Thoracic aorta (tissue), 2 donors: Measurements from ENCODE around the gene GNLY. TPM values are rescaled to one million over a fixed set of nuclear protein-coding genes. Genes with fewer than 3 reads are reported as not detected.

Experiments
- ATAC-seq: fragments of 150-250 bp; one replicate; pipeline ENCODE4 v1.8.0; 2017; ENCODE audit warnings: low read depth; ENCODE audit not compliant: insufficient number of reproducible peaks, low FRiP score
- DNase-seq: peaks from one replicate; pipeline ENCODE4 v3.0.0-alpha.2; 2020; ENCODE audit warnings: low spot score
- H3K27ac ChIP-seq, 2 donors: fragments of 200-600 bp; sonication (generic); 1 replicate in 1 of 2; 2 replicates in 1 of 2; pipeline ENCODE4 v1.5.1; 2016; ENCODE audit warnings: mild to moderate bottlenecking in 2 of 2, moderate library complexity in 2 of 2
- H3K27me3 ChIP-seq: fragments of 200-600 bp; sonication (generic); replicated peaks from 2 replicates; pipeline ENCODE4 v1.6.0; 2016; ENCODE audit warnings: mild to moderate bottlenecking; ENCODE audit not compliant: insufficient read depth
- H3K36me3 ChIP-seq: fragments of 200-600 bp; sonication (generic); one replicate; pipeline ENCODE4 v1.5.1; 2016
- H3K4me1 ChIP-seq, 2 donors: fragments of 200-600 bp; sonication (generic); 1 replicate in 1 of 2; 2 replicates in 1 of 2; pipeline versions ENCODE4 v1.5.1 to v1.6.0; 2016; ENCODE audit warnings: low read depth in 2 of 2, mild to moderate bottlenecking in 1 of 2; ENCODE audit not compliant: control insufficient read depth in 1 of 2
- H3K4me3 ChIP-seq: fragments of 200-600 bp; sonication (generic); 2 replicates; pipeline ENCODE4 v1.5.1; 2016; ENCODE audit warnings: mild to moderate bottlenecking
- H3K9me3 ChIP-seq: fragments of 200-600 bp; sonication (generic); 2 replicates; pipeline ENCODE4 v1.5.1; 2016
- total RNA-seq, 2 donors: library from RNA; depleted of rRNA; stranded (reverse); fragments of >200 nt; gene quantifications; one replicate each; pipeline versions ENCODE4 v1.1.0 to v1.2.3, GENCODE V29; 2016
- TF ChIP-seq, protein P1 (sequence below): fragments of 200-600 bp; sonication (generic); IDR thresholded peaks from one replicate; pipeline ENCODE4 v1.5.1; 2019; ENCODE audit warnings: antibody characterized with exemption

Gene GNLY
- total RNA-seq, 2 donors from 2014 or later = 1.5 to 8.5 TPM

- DNase-seq = no peak
- Histone ChIP-seq H3K27ac (no peak overlapping the region), H3K9me3 (no peaks in the 10 kb centered on the region), H3K27me3 (no peaks in the 10 kb centered on the region), H3K4me3 (no peak overlapping the region), H3K36me3 (no peaks in the 10 kb centered on the region), H3K4me1 (peaks cover 3 to 13% of the 10 kb centered on the region in 2 donors)
- TF ChIP-seq, protein P1, sequence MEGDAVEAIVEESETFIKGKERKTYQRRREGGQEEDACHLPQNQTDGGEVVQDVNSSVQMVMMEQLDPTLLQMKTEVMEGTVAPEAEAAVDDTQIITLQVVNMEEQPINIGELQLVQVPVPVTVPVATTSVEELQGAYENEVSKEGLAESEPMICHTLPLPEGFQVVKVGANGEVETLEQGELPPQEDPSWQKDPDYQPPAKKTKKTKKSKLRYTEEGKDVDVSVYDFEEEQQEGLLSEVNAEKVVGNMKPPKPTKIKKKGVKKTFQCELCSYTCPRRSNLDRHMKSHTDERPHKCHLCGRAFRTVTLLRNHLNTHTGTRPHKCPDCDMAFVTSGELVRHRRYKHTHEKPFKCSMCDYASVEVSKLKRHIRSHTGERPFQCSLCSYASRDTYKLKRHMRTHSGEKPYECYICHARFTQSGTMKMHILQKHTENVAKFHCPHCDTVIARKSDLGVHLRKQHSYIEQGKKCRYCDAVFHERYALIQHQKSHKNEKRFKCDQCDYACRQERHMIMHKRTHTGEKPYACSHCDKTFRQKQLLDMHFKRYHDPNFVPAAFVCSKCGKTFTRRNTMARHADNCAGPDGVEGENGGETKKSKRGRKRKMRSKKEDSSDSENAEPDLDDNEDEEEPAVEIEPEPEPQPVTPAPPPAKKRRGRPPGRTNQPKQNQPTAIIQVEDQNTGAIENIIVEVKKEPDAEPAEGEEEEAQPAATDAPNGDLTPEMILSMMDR = no peak
- no peak for ATAC-seq
Observed at GRCh38 chr2:85666016-85666415, 28.1 kb upstream of the GNLY start.

DNA sequence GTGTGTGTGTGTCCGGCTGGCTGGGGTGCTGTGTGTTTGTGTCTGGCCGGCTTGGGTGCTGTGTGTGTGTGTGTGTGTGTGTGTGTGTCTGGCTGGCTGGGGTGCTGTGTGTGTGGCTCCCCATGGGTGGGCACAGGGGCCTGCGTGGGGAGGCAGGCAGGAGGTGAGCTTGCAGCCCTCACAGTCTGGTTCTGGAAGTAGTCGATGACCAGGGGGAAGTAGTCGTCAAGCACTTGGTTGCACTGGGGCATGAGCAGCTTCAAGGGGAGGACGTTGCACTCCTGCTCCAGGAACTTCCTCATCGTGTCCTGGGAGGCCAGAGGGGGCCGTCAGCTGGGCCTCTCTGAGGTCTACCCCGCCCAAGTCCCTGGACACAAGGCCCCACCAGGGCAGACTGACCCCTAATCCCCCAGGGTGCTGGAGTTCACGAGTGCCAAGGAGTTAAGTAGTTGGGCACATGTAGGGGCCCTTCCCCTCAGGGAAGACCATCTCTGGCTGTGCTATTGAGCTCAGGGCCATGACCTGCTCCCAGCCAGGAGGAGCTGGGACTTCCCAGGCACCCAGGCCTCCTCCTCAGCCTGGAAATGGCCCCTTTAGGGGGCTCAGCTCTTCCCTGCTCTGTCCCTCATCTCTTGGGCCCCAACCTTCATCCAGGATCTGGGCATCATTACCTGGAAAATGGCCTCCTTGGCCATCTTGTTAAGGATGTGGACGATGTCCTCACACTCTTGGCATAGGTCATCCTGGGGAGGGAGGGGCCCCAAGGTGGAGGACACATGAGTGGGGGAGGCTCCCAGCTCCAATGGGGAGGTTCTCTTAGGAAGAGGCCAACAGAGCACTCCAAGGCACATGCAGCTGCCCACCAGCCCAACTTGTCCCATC is 27.5 kb upstream of the GNLY start:
- DNase-seq (no peak), ATAC-seq (no peak)
- Histone ChIP-seq H3K9me3 (no peaks in the 10 kb centered on the region), H3K36me3 (no peaks in the 10 kb centered on the region), H3K4me1 (peaks cover 3 to 10% of the 10 kb centered on the region in 2 donors), H3K27me3 (no peaks in the 10 kb centered on the region), H3K27ac (no peak overlapping the region), H3K4me3 (no peak overlapping the region)
- TF ChIP-seq, protein P1 = no peak

GRCh38 chr2:85667561-85668008 is 26.6 kb upstream of the GNLY start:
- Histone ChIP-seq H3K27ac (no peak overlapping the region), H3K4me1 (peaks cover 0 to 1% of the 10 kb centered on the region in 2 donors), H3K4me3 (no peak overlapping the region), H3K36me3 (no peaks in the 10 kb centered on the region), H3K9me3 (no peaks in the 10 kb centered on the region), H3K27me3 (no peaks in the 10 kb centered on the region)
- DNase-seq (no peak), ATAC-seq (no peak)
- TF ChIP-seq, protein P1 = no peak

- Histone ChIP-seq H3K4me1 (no peaks in the 10 kb centered on the region), H3K4me3 (no peak within 1 kb of the TSS), H3K27me3 (no peaks in the 10 kb centered on the region), H3K27ac (no peak within 1 kb of the TSS), H3K9me3 (no peaks in the 10 kb centered on the region), H3K36me3 (no peaks in the 10 kb centered on the region)
- TF ChIP-seq, protein P1 = no peak
- no peak for ATAC-seq
- no peak for DNase-seq
Observed at GRCh38 chr2:85668009-85668856, 25.9 kb upstream of the GNLY start, which contains the start of gene SFTPB. Gene SFTPB, minus strand, starts transcription at chr2:85668199. Its CDS starts 16 bp downstream, at chr2:85668183.

DNA sequence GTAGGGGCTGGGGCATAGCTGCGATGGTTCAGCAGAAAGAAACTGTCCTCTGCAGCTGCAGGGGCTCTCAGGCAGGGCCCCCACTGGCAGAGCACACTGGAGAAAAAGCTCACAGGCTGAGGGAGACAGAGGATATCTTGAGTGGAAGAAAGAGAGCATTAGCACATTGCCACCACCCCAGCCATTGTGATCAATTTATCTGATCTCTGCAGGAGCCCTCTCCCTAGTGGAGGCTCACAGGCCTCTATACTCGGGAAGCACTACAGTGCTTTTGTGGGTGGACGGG is 25.4 kb upstream of the GNLY start:
- H3K9me3 ChIP-seq = no peaks in the 10 kb centered on the region
- TF ChIP-seq, protein P1 = no peak
- no peaks in the 10 kb centered on the region for H3K36me3 ChIP-seq
- no peaks in the 10 kb centered on the region for H3K27me3 ChIP-seq
- no peaks in the 10 kb centered on the region for H3K4me1 ChIP-seq
- H3K4me3 ChIP-seq = no peak overlapping the region
- ATAC-seq = no peak
- no peak overlapping the region for H3K27ac ChIP-seq
- DNase-seq = no peak
